ENCODE results near the gene EPB41L5. TPM values are rescaled to one million over a fixed set of nuclear protein-coding genes. Genes with fewer than 3 reads are reported as not detected.
"Not testable (repeated sequence)": the region's sequence is repeated elsewhere in the genome, so short reads cannot be mapped to it uniquely, and the experiment has no call there.

EPB41L5 gene
- total and polyA plus RNA-seq, 4 donors = 19.7 to 88.4 (median 30.3) TPM

GRCh38 chr2:120155308-120155707 lies 142.4 kb downstream of the EPB41L5 start:
- no peak overlapping the region for H3K27ac ChIP-seq (ENCODE audit: low read depth in 1 of 2, low read length in 2 of 2)
- H3K9me3 ChIP-seq (ENCODE audit: control insufficient read depth in 4 of 4, low read length in 3 of 4) = peaks cover 0 to 7% (median 1%) of the 10 kb centered on the region in 4 donors
- no peaks in the 10 kb centered on the region for H3K4me1 ChIP-seq (ENCODE audit: control insufficient read depth in 4 of 4, insufficient read depth in 4 of 4, low read length in 3 of 4)
- H3K4me3 ChIP-seq (ENCODE audit: low read depth in 1 of 3, low read length in 3 of 3) = no peak overlapping the region
- H3K9ac ChIP-seq (ENCODE audit: low read depth in 1 of 2, low read length in 2 of 2) = no peak overlapping the region
- no peak for TF ChIP-seq JUND (IDR thresholded peaks at IDR 0.05)
- TF ChIP-seq RAD21 (IDR thresholded peaks at IDR 0.05) = no peak
- TF ChIP-seq GABPA (IDR thresholded peaks at IDR 0.05 in 1 of 2, conservative IDR thresholded peaks at IDR 0.05 in 1 of 2) = no peak
- no peak for TF ChIP-seq NR2F2 (IDR thresholded peaks at IDR 0.05)
- no peaks in the 10 kb centered on the region for H3K27me3 ChIP-seq (ENCODE audit: control insufficient read depth in 4 of 4, insufficient read depth in 4 of 4, low read length in 3 of 4)
- 98% methylated on average over 3 of the region's 3 CpGs for WGBS
- peaks cover 3 to 34% (median 18%) of the 10 kb centered on the region in 4 donors for H3K36me3 ChIP-seq (ENCODE audit: control insufficient read depth in 4 of 4, insufficient read depth in 3 of 4, low read depth in 1 of 4, low read length in 3 of 4)
- DNase-seq (ENCODE audit: low spot score) = no peak

GRCh38 chr2:120158658-120159057 lies 145.8 kb downstream of the EPB41L5 start:
- H3K4me3 ChIP-seq (ENCODE audit: low read depth in 1 of 3, low read length in 3 of 3); H3K9ac ChIP-seq (ENCODE audit: low read depth in 1 of 2, low read length in 2 of 2); DNase-seq (ENCODE audit: low spot score); H3K4me1 ChIP-seq (ENCODE audit: control insufficient read depth in 4 of 4, insufficient read depth in 4 of 4, low read length in 3 of 4); H3K27me3 ChIP-seq (ENCODE audit: control insufficient read depth in 4 of 4, insufficient read depth in 4 of 4, low read length in 3 of 4); H3K9me3 ChIP-seq (ENCODE audit: control insufficient read depth in 4 of 4, low read length in 3 of 4); H3K27ac ChIP-seq (ENCODE audit: low read depth in 1 of 2, low read length in 2 of 2): not testable (repeated sequence)
- H3K36me3 ChIP-seq (ENCODE audit: control insufficient read depth in 4 of 4, insufficient read depth in 3 of 4, low read depth in 1 of 4, low read length in 3 of 4) = peaks cover 3 to 25% (median 14%) of the 10 kb centered on the region in 4 donors
- whole genome bisulfite sequencing = 83% methylated on average over 2 of the region's 2 CpGs

GRCh38 chr2:120161190-120161589 lies 148.3 kb downstream of the EPB41L5 start:
- no peak for DNase-seq (ENCODE audit: low spot score)
- TF ChIP-seq EGR1 (IDR thresholded peaks at IDR 0.05; ENCODE audit: low read depth in 2 of 2) (no peak), FOXA2 (IDR thresholded peaks at IDR 0.05) (no peak), REST (IDR thresholded peaks at IDR 0.05) (no peak), ATF3 (IDR thresholded peaks at IDR 0.05) (no peak), CTCF (IDR thresholded peaks at IDR 0.05; ENCODE audit: low read depth, low read length, missing input control) (no peak), SP1 (IDR thresholded peaks at IDR 0.05) (no peak), YY1 (IDR thresholded peaks at IDR 0.05) (no peak), RXRA (IDR thresholded peaks at IDR 0.05) (no peak), HNF4G (IDR thresholded peaks at IDR 0.05) (no peak), MAX (IDR thresholded peaks at IDR 0.05) (no peak), FOXA1 (IDR thresholded peaks at IDR 0.05) (no peak), NR2F2 (IDR thresholded peaks at IDR 0.05) (no peak), HNF4A (conservative IDR thresholded peaks at IDR 0.05) (no peak), TAF1 (conservative IDR thresholded peaks at IDR 0.05) (no peak), GABPA (IDR thresholded peaks at IDR 0.05 in 1 of 2, conservative IDR thresholded peaks at IDR 0.05 in 1 of 2) (no peak), ZBTB33 (IDR thresholded peaks at IDR 0.05) (no peak), JUND (IDR thresholded peaks at IDR 0.05) (no peak), RAD21 (IDR thresholded peaks at IDR 0.05) (no peak)
- H3K4me1 ChIP-seq (ENCODE audit: control insufficient read depth in 4 of 4, insufficient read depth in 4 of 4, low read length in 3 of 4) = no peaks in the 10 kb centered on the region

More at GRCh38 chr2:120161190-120161589, 148.3 kb downstream of the EPB41L5 start:
- no peak overlapping the region for H3K27ac ChIP-seq (ENCODE audit: low read depth in 1 of 2, low read length in 2 of 2)
- H3K36me3 ChIP-seq (ENCODE audit: control insufficient read depth in 4 of 4, insufficient read depth in 3 of 4, low read depth in 1 of 4, low read length in 3 of 4) = peaks cover 0 to 15% (median 9%) of the 10 kb centered on the region in 4 donors
- H3K27me3 ChIP-seq (ENCODE audit: control insufficient read depth in 4 of 4, insufficient read depth in 4 of 4, low read length in 3 of 4) = no peaks in the 10 kb centered on the region
- no peaks in the 10 kb centered on the region for H3K9me3 ChIP-seq (ENCODE audit: control insufficient read depth in 4 of 4, low read length in 3 of 4)
- H3K4me3 ChIP-seq (ENCODE audit: low read depth in 1 of 3, low read length in 3 of 3) = no peak overlapping the region
- H3K9ac ChIP-seq (ENCODE audit: low read depth in 1 of 2, low read length in 2 of 2) = no peak overlapping the region

Measured in liver (tissue), 9 donors.